Stimulated activated memory B cell treated with anti-CD40 and anti-IgM and Interleukin-4, amounts not matched to agents 10 μg/mL and 1 μg/mL and 100 μg/mL, for 72 hours (primary cell): Measurements from ENCODE around the gene MTX3.

ENCODE experiments used
- ATAC-seq: fragments of 150-1000 bp; cut with Tn5 transposase; 2 replicates; pipeline ENCODE4 v1.10.0; 2021
- H3K27ac Mint-ChIP-seq: one replicate; pipeline ENCODE4 v1.8.0; 2022; ENCODE audit warnings: mild to moderate bottlenecking, mixed read lengths
- H3K27me3 Mint-ChIP-seq: one replicate; pipeline ENCODE4 v1.8.0; 2022; ENCODE audit warnings: mixed read lengths
- H3K36me3 Mint-ChIP-seq: one replicate; pipeline ENCODE4 v1.8.0; 2022; ENCODE audit warnings: mixed read lengths
- H3K4me1 Mint-ChIP-seq: one replicate; pipeline ENCODE4 v1.8.0; 2022; ENCODE audit warnings: mixed read lengths
- H3K4me3 Mint-ChIP-seq: one replicate; pipeline ENCODE4 v1.8.0; 2022; ENCODE audit warnings: mild to moderate bottlenecking, moderate library complexity, mixed read lengths
- H3K9me3 Mint-ChIP-seq: one replicate; pipeline ENCODE4 v1.8.0; 2022; ENCODE audit warnings: mixed read lengths

MTX3 gene

GRCh38 chr5:79999722-80000121 lies 8.7 kb upstream of the MTX3 start:
- Mint-ChIP-seq H3K4me1 (no peaks in the 10 kb centered on the region), H3K4me3 (no peak overlapping the region), H3K9me3 (no peaks in the 10 kb centered on the region), H3K27ac (no peak overlapping the region), H3K36me3 (peaks cover 46% of the 10 kb centered on the region), H3K27me3 (no peaks in the 10 kb centered on the region)
- no peak for ATAC-seq

GRCh38 chr5:79992891-79993657 lies 2.0 kb upstream of the MTX3 start:
- H3K4me3 Mint-ChIP-seq: no peak overlapping the region
- no peak for ATAC-seq
- H3K27me3 Mint-ChIP-seq: no peaks in the 10 kb centered on the region
- H3K36me3 Mint-ChIP-seq: peaks cover 25% of the 10 kb centered on the region
- no peaks in the 10 kb centered on the region for H3K9me3 Mint-ChIP-seq
- peaks cover 15% of the 10 kb centered on the region for H3K4me1 Mint-ChIP-seq
- H3K27ac Mint-ChIP-seq: no peak overlapping the region

- peaks cover 32% of the 10 kb centered on the region for H3K36me3 Mint-ChIP-seq
- peaks cover 15% of the 10 kb centered on the region for H3K4me1 Mint-ChIP-seq
- H3K4me3 Mint-ChIP-seq: peak overlapping the region; percentile 87
- H3K27me3 Mint-ChIP-seq: no peaks in the 10 kb centered on the region
- ATAC-seq: peak; percentile 67
- peak overlapping the region; percentile 92 for H3K27ac Mint-ChIP-seq
- no peaks in the 10 kb centered on the region for H3K9me3 Mint-ChIP-seq
These were observed 861 bp downstream of the MTX3 start for GRCh38 chr5:79990205-79990597.

- Mint-ChIP-seq H3K27me3 (no peaks in the 10 kb centered on the region), H3K36me3 (peaks cover 60% of the 10 kb centered on the region), H3K4me3 (no peak overlapping the region), H3K4me1 (peaks cover 26% of the 10 kb centered on the region), H3K27ac (no peak overlapping the region), H3K9me3 (no peaks in the 10 kb centered on the region)
- no peak for ATAC-seq
These were observed 4.8 kb downstream of the MTX3 start for GRCh38 chr5:79986260-79986659.

- ATAC-seq: no peak
- H3K27me3 Mint-ChIP-seq: no peaks in the 10 kb centered on the region
- H3K9me3 Mint-ChIP-seq: no peaks in the 10 kb centered on the region
- peaks cover 32% of the 10 kb centered on the region for H3K4me1 Mint-ChIP-seq
- H3K27ac Mint-ChIP-seq: no peak overlapping the region
- H3K36me3 Mint-ChIP-seq: peaks cover 65% of the 10 kb centered on the region
- H3K4me3 Mint-ChIP-seq: no peak overlapping the region
These were observed 5.8 kb downstream of the MTX3 start for GRCh38 chr5:79985288-79985687.

GRCh38 chr5:79984363-79984762 lies 6.7 kb downstream of the MTX3 start:
- Mint-ChIP-seq H3K4me3 (no peak overlapping the region), H3K27ac (no peak overlapping the region), H3K4me1 (peaks cover 27% of the 10 kb centered on the region), H3K27me3 (no peaks in the 10 kb centered on the region), H3K9me3 (no peaks in the 10 kb centered on the region), H3K36me3 (peaks cover 70% of the 10 kb centered on the region)
- ATAC-seq: no peak

- no peak overlapping the region for H3K27ac Mint-ChIP-seq
These were observed 7.4 kb downstream of the MTX3 start for GRCh38 chr5:79983618-79984017.

GRCh38 chr5:79982136-79982535 lies 8.9 kb downstream of the MTX3 start:
- Mint-ChIP-seq H3K27ac (peak overlapping the region; percentile 60), H3K9me3 (no peaks in the 10 kb centered on the region), H3K4me3 (no peak overlapping the region), H3K36me3 (peaks cover 84% of the 10 kb centered on the region), H3K4me1 (peaks cover 27% of the 10 kb centered on the region), H3K27me3 (no peaks in the 10 kb centered on the region)
- no peak for ATAC-seq

More at GRCh38 chr5:79983618-79984017, 7.4 kb downstream of the MTX3 start:
- Mint-ChIP-seq H3K27me3 (no peaks in the 10 kb centered on the region), H3K36me3 (peaks cover 78% of the 10 kb centered on the region), H3K4me3 (no peak overlapping the region), H3K4me1 (peaks cover 27% of the 10 kb centered on the region), H3K9me3 (no peaks in the 10 kb centered on the region)
- ATAC-seq: no peak

- Mint-ChIP-seq H3K27ac (no peak overlapping the region), H3K27me3 (no peaks in the 10 kb centered on the region), H3K4me3 (no peak overlapping the region), H3K36me3 (peaks cover 58% of the 10 kb centered on the region), H3K9me3 (no peaks in the 10 kb centered on the region), H3K4me1 (peaks cover 16% of the 10 kb centered on the region)
- no peak for ATAC-seq
These were observed 14.1 kb downstream of the MTX3 start for GRCh38 chr5:79976759-79977515.

- no peak for ATAC-seq
- H3K4me3 Mint-ChIP-seq: no peak overlapping the region
- peaks cover 51% of the 10 kb centered on the region for H3K36me3 Mint-ChIP-seq
- H3K9me3 Mint-ChIP-seq: no peaks in the 10 kb centered on the region
- peaks cover 2% of the 10 kb centered on the region for H3K4me1 Mint-ChIP-seq
- H3K27me3 Mint-ChIP-seq: no peaks in the 10 kb centered on the region
- no peak overlapping the region for H3K27ac Mint-ChIP-seq
These were observed 15.6 kb downstream of the MTX3 start for GRCh38 chr5:79975422-79975821.

GRCh38 chr5:79974886-79975285 lies 16.2 kb downstream of the MTX3 start:
- no peak overlapping the region for H3K27ac Mint-ChIP-seq

GRCh38 chr5:79973996-79974395 lies 17.1 kb downstream of the MTX3 start:
- no peaks in the 10 kb centered on the region for H3K9me3 Mint-ChIP-seq
- no peaks in the 10 kb centered on the region for H3K4me1 Mint-ChIP-seq
- no peak overlapping the region for H3K4me3 Mint-ChIP-seq
- no peaks in the 10 kb centered on the region for H3K27me3 Mint-ChIP-seq
- H3K27ac Mint-ChIP-seq: no peak overlapping the region
- H3K36me3 Mint-ChIP-seq: peaks cover 41% of the 10 kb centered on the region
- no peak for ATAC-seq

More at GRCh38 chr5:79974886-79975285, 16.2 kb downstream of the MTX3 start:
- Mint-ChIP-seq H3K9me3 (no peaks in the 10 kb centered on the region), H3K36me3 (peaks cover 47% of the 10 kb centered on the region), H3K4me3 (no peak overlapping the region), H3K27me3 (no peaks in the 10 kb centered on the region), H3K4me1 (no peaks in the 10 kb centered on the region)
- ATAC-seq: no peak

GRCh38 chr5:79973511-79973910 lies 17.6 kb downstream of the MTX3 start:
- Mint-ChIP-seq H3K36me3 (peaks cover 36% of the 10 kb centered on the region), H3K27me3 (no peaks in the 10 kb centered on the region), H3K4me3 (no peak overlapping the region), H3K9me3 (no peaks in the 10 kb centered on the region), H3K27ac (no peak overlapping the region), H3K4me1 (no peaks in the 10 kb centered on the region)
- ATAC-seq: no peak

GRCh38 chr5:79971156-79971555 lies 19.9 kb downstream of the MTX3 start:
- H3K27me3 Mint-ChIP-seq: no peaks in the 10 kb centered on the region
- H3K36me3 Mint-ChIP-seq: peaks cover 17% of the 10 kb centered on the region
- no peak for ATAC-seq
- no peak overlapping the region for H3K27ac Mint-ChIP-seq
- no peak overlapping the region for H3K4me3 Mint-ChIP-seq
- H3K9me3 Mint-ChIP-seq: no peaks in the 10 kb centered on the region
- no peaks in the 10 kb centered on the region for H3K4me1 Mint-ChIP-seq

- no peak for ATAC-seq
- H3K36me3 Mint-ChIP-seq: no peaks in the 10 kb centered on the region
- no peak overlapping the region for H3K4me3 Mint-ChIP-seq
- H3K9me3 Mint-ChIP-seq: no peaks in the 10 kb centered on the region
- no peaks in the 10 kb centered on the region for H3K4me1 Mint-ChIP-seq
- H3K27me3 Mint-ChIP-seq: no peaks in the 10 kb centered on the region
- no peak overlapping the region for H3K27ac Mint-ChIP-seq
These were observed 24.6 kb downstream of the MTX3 start for GRCh38 chr5:79966448-79966847.

- ATAC-seq: no peak
- Mint-ChIP-seq H3K4me1 (no peaks in the 10 kb centered on the region), H3K27ac (no peak overlapping the region)
These were observed 26.9 kb downstream of the MTX3 start for GRCh38 chr5:79964136-79964535.

More at GRCh38 chr5:79964136-79964535, 26.9 kb downstream of the MTX3 start:
- Mint-ChIP-seq H3K36me3 (no peaks in the 10 kb centered on the region), H3K9me3 (no peaks in the 10 kb centered on the region), H3K27me3 (no peaks in the 10 kb centered on the region), H3K4me3 (no peak overlapping the region)
